HEK293 (cell line): ENCODE measurements around the gene EBNA1BP2.

Experiments
- KLF1 ChIP-seq: fragments of 450-650 bp; formaldehyde crosslinking; IDR thresholded peaks from 2 replicates; pipeline ENCODE4 v1.5.1; 2016; ENCODE audit warnings: missing biosample characterization, missing genetic modification characterization
- ZBTB21 ChIP-seq: fragments of 450-650 bp; formaldehyde crosslinking; IDR thresholded peaks from 2 replicates; pipeline ENCODE4 v1.5.1; 2017; ENCODE audit warnings: missing biosample characterization, missing genetic modification characterization
- ZNF121 ChIP-seq: fragments of 450-650 bp; formaldehyde crosslinking; IDR thresholded peaks from 2 replicates; pipeline ENCODE4 v1.5.1; 2016; ENCODE audit warnings: missing biosample characterization, missing genetic modification characterization
- ZNF747 ChIP-seq: fragments of 450-650 bp; formaldehyde crosslinking; IDR thresholded peaks from 2 replicates; pipeline ENCODE4 v1.5.1; 2016; ENCODE audit warnings: missing biosample characterization, missing genetic modification characterization
- ZNF843 ChIP-seq: fragments of 450-650 bp; formaldehyde crosslinking; IDR thresholded peaks from 2 replicates; pipeline ENCODE4 v1.5.1; 2016; ENCODE audit warnings: missing biosample characterization, missing genetic modification characterization
- TF ChIP-seq, protein P1 (sequence below): fragments of 450-650 bp; formaldehyde crosslinking; IDR thresholded peaks from 2 replicates; pipeline ENCODE4 v1.5.1; 2016; ENCODE audit warnings: missing biosample characterization, missing genetic modification characterization
- TF ChIP-seq, protein P2 (sequence below): fragments of 450-650 bp; formaldehyde crosslinking; IDR thresholded peaks from 2 replicates; pipeline ENCODE4 v1.5.1; 2016; ENCODE audit warnings: missing biosample characterization, missing genetic modification characterization

DNA sequence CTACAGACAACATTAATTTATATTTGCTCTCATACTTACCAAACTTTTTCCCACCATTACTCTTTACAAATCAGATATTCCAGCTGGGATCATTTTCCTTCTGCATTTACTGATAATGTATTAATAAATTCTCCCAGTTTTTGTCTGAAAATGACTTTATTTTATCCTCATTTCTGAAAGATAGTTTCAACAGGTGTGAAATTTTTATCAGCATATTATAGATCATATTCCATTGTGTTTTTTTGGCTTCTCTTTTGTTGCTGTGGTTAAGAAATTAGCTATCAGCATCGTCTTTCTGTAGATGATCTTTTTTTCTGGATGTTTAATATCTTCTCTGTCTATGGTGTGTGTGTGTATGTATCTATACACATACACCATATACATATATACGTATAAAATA is 2.8 kb upstream of the EBNA1BP2 start:
- TF ChIP-seq ZNF747 (tag by site-specific recombination) (no peak), ZNF843 (no peak), KLF1 (tag by site-specific recombination) (no peak), ZNF121 (tag by site-specific recombination) (no peak), ZBTB21 (tag by site-specific recombination) (no peak)
- TF ChIP-seq, protein P1, sequence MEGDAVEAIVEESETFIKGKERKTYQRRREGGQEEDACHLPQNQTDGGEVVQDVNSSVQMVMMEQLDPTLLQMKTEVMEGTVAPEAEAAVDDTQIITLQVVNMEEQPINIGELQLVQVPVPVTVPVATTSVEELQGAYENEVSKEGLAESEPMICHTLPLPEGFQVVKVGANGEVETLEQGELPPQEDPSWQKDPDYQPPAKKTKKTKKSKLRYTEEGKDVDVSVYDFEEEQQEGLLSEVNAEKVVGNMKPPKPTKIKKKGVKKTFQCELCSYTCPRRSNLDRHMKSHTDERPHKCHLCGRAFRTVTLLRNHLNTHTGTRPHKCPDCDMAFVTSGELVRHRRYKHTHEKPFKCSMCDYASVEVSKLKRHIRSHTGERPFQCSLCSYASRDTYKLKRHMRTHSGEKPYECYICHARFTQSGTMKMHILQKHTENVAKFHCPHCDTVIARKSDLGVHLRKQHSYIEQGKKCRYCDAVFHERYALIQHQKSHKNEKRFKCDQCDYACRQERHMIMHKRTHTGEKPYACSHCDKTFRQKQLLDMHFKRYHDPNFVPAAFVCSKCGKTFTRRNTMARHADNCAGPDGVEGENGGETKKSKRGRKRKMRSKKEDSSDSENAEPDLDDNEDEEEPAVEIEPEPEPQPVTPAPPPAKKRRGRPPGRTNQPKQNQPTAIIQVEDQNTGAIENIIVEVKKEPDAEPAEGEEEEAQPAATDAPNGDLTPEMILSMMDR (tag by site-specific recombination): no peak
- TF ChIP-seq, protein P2, sequence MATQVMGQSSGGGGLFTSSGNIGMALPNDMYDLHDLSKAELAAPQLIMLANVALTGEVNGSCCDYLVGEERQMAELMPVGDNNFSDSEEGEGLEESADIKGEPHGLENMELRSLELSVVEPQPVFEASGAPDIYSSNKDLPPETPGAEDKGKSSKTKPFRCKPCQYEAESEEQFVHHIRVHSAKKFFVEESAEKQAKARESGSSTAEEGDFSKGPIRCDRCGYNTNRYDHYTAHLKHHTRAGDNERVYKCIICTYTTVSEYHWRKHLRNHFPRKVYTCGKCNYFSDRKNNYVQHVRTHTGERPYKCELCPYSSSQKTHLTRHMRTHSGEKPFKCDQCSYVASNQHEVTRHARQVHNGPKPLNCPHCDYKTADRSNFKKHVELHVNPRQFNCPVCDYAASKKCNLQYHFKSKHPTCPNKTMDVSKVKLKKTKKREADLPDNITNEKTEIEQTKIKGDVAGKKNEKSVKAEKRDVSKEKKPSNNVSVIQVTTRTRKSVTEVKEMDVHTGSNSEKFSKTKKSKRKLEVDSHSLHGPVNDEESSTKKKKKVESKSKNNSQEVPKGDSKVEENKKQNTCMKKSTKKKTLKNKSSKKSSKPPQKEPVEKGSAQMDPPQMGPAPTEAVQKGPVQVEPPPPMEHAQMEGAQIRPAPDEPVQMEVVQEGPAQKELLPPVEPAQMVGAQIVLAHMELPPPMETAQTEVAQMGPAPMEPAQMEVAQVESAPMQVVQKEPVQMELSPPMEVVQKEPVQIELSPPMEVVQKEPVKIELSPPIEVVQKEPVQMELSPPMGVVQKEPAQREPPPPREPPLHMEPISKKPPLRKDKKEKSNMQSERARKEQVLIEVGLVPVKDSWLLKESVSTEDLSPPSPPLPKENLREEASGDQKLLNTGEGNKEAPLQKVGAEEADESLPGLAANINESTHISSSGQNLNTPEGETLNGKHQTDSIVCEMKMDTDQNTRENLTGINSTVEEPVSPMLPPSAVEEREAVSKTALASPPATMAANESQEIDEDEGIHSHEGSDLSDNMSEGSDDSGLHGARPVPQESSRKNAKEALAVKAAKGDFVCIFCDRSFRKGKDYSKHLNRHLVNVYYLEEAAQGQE (tag by site-specific recombination): no peak
